ENCODE results near the gene TERT.

Gene TERT

DNA sequence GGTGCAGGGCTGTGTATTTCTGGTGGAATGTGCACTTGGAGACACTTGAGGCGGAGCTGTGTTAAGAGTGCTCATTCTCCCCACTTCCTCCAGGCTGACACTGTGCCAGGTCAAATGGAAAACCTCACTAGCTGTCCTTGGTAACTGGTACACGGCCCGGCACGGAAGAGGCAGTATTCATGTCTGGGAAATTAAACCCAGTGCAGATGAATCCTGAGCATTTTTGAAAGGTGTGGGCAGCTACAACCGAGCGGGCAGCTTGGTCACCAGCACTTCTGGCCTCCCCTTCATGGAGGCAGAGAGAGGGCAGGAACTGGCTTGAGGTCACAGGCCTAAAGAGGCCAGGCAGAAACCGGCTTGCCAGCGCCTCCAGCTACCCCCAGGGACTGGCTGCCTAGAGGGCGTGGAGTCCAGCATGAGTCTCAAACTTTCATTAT, 48.5 kb upstream of the TERT start:
- H3K36me3 ChIP-seq (ENCODE audit: control insufficient read depth in 2 of 2, insufficient read depth in 1 of 2, low read length in 2 of 2): peaks cover 28 to 53% of the 10 kb centered on the region in 2 experiments
- no peak overlapping the region for H3K27ac ChIP-seq (ENCODE audit: extremely low read depth, low read depth, low read length)
- peak overlapping the region; percentile 91 for H3K4me3 ChIP-seq (ENCODE audit: low read depth, low read length)
- peaks cover 7% of the 10 kb centered on the region; the same call in 1 of the 2 replicates for H3K4me1 ChIP-seq (ENCODE audit: control insufficient read depth, insufficient read depth, low read length)
- TF ChIP-seq PRDM6 (tag by site-specific recombination; IDR thresholded peaks at IDR 0.05) (no peak), IKZF3 (tag by site-specific recombination; IDR thresholded peaks at IDR 0.05) (no peak), SALL2 (tag by site-specific recombination; IDR thresholded peaks at IDR 0.05; ENCODE audit: borderline replicate concordance) (no peak), ZNF362 (tag by site-specific recombination; IDR thresholded peaks at IDR 0.05) (no peak), KLF8 (tag by site-specific recombination; IDR thresholded peaks at IDR 0.05) (no peak), ZNF670 (tag by site-specific recombination; IDR thresholded peaks at IDR 0.05; ENCODE audit: low read depth) (no peak), ZNF354C (tag by site-specific recombination; IDR thresholded peaks at IDR 0.05; ENCODE audit: borderline replicate concordance, low read depth) (no peak), ZNF610 (tag by site-specific recombination; IDR thresholded peaks at IDR 0.05; ENCODE audit: borderline replicate concordance) (no peak), ZNF112 (tag by site-specific recombination; IDR thresholded peaks at IDR 0.05) (no peak), ZNF133 (tag by site-specific recombination; IDR thresholded peaks at IDR 0.05) (no peak), REST (tag by site-specific recombination; IDR thresholded peaks at IDR 0.05) (no peak), ZNF791 (tag by site-specific recombination; IDR thresholded peaks at IDR 0.05) (no peak), ZNF704 (tag by site-specific recombination; IDR thresholded peaks at IDR 0.05) (no peak), ZNF514 (tag by site-specific recombination; IDR thresholded peaks at IDR 0.05) (no peak), ZNF146 (tag by site-specific recombination; IDR thresholded peaks at IDR 0.05) (no peak), ZNF600 (tag by site-specific recombination; IDR thresholded peaks at IDR 0.05) (no peak), ZNF501 (tag by site-specific recombination; IDR thresholded peaks at IDR 0.05) (no peak)
- TF ChIP-seq, protein P1, sequence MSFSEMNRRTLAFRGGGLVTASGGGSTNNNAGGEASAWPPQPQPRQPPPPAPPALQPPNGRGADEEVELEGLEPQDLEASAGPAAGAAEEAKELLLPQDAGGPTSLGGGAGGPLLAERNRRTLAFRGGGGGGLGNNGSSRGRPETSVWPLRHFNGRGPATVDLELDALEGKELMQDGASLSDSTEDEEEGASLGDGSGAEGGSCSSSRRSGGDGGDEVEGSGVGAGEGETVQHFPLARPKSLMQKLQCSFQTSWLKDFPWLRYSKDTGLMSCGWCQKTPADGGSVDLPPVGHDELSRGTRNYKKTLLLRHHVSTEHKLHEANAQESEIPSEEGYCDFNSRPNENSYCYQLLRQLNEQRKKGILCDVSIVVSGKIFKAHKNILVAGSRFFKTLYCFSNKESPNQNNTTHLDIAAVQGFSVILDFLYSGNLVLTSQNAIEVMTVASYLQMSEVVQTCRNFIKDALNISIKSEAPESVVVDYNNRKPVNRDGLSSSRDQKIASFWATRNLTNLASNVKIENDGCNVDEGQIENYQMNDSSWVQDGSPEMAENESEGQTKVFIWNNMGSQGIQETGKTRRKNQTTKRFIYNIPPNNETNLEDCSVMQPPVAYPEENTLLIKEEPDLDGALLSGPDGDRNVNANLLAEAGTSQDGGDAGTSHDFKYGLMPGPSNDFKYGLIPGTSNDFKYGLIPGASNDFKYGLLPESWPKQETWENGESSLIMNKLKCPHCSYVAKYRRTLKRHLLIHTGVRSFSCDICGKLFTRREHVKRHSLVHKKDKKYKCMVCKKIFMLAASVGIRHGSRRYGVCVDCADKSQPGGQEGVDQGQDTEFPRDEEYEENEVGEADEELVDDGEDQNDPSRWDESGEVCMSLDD (tag by site-specific recombination; IDR thresholded peaks at IDR 0.05): no peak
- TF ChIP-seq, protein P2, sequence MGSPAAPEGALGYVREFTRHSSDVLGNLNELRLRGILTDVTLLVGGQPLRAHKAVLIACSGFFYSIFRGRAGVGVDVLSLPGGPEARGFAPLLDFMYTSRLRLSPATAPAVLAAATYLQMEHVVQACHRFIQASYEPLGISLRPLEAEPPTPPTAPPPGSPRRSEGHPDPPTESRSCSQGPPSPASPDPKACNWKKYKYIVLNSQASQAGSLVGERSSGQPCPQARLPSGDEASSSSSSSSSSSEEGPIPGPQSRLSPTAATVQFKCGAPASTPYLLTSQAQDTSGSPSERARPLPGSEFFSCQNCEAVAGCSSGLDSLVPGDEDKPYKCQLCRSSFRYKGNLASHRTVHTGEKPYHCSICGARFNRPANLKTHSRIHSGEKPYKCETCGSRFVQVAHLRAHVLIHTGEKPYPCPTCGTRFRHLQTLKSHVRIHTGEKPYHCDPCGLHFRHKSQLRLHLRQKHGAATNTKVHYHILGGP (tag by site-specific recombination; IDR thresholded peaks at IDR 0.05): no peak
- POLR2A ChIA-PET: interaction anchor here (1.5 to 4.1 kb wide), 2 partner anchors 16 to 226 kb away, joined by 4 to 37 read pairs; no protein-coding TSS in a partner anchor
- CTCF ChIA-PET: interaction anchor here (0.5 to 1.1 kb wide), 3 partner anchors 169 to 322 kb away, joined by 3 to 4 read pairs (median 3); no protein-coding TSS in a partner anchor
- H3K9me3 ChIP-seq (ENCODE audit: control insufficient read depth, insufficient read depth, low read depth, low read length): no peaks in the 10 kb centered on the region
